ENCODE results near the gene SLC9A7.

DNA sequence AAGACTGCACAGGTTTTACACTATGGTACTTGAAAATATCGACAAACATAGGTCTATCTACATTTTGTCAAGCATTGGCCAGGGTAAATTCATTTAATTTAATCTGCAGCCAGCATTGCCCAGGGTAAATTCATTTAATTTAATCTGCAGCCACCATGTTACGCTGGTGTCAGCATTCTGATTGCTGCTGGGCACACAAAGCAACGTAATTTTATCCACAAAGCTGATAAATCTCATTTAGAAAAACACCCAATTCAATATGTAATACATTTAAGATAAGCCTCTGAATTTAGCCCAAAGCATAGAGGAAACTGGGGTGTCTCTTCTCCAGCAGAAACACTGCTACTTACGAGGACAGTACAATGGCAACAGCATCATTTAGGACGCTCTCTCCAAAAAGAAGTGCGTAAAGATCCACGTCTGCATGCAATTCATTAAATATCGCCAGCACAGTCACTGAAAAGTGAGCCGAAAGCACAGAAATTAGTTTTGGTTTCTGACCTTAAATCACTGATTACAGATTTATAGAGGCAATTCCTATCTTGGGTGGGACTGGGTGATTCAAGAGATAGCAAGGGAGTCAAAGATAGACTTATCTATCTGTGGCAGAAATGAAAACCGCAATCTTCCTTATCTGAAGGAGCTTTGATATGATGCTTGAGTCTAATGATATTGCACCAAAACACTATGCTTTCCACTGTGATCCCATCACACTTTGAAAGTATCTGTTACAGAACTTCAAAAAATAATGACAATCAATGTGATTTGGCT, 96.5 kb downstream of the SLC9A7 start:
- no peak for TF ChIP-seq POLR2A (IDR thresholded peaks at IDR 0.05; ENCODE audit: low read length)
- TF ChIP-seq GATA1 (IDR thresholded peaks at IDR 0.05; ENCODE audit: low read depth, low read length), result no peak

Data from erythroblast (primary cell).